ENCODE measurements around the gene RIN1. TPM values are rescaled to one million over a fixed set of nuclear protein-coding genes. Genes with fewer than 3 reads are reported as not detected.

Gene RIN1
- total RNA-seq, 1 experiment from 2014 or later, result 5.4 TPM

DNA sequence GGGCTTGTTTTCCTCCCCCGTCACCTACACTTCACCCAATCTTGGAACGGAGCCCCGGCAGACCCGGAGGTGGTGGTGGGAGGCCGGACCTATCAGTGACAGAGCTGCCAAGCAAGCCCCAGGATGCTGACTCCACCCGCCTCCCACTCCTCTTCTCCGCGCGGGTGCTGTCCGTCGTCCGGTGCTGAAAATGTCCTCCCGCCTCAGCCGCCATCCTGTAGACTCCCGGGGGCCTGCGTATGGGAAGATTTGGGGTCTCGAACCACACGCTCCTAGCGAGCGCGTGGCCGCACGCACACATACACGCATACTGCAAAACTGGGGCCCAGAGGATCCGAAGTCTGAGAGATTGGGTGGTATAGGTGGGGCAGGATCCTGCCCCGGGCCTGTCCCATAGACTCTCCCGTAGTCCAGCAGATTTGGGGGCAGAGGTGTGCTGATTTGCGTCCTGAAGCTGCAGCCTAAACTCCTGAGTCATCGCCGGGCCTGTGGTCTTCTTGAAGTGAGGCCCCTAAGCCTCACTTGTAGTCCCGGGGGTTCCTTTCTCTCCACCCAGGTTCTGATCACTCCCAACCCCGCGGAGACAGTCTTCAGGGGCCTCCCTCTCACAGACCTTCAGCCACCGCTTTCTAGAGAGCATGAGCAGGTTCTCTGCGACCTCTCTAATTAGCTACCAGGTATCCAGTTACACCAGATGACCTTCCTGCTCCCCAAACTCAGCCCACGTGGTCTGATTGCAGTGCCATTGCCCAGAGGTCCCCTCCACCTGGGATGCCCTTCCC is 46.5 kb downstream of the RIN1 start:
- Histone ChIP-seq H3K23me2 (ENCODE audit: insufficient read length, low read depth, low read length, poor library complexity, severe bottlenecking) (peaks cover 13% of the 10 kb centered on the region), H3K79me1 (ENCODE audit: insufficient read depth, low read depth, low read length, poor library complexity, severe bottlenecking) (no peaks in the 10 kb centered on the region), H3K27ac (ENCODE audit: insufficient read length, low read depth, low read length) (no peak overlapping the region), H3K23ac (ENCODE audit: insufficient read length, low read depth, low read length) (no peak overlapping the region), H3K4me2 (ENCODE audit: insufficient read depth, insufficient read length, low read length) (peak overlapping the region; percentile 62), H3K18ac (ENCODE audit: insufficient read length, low read depth, low read length) (no peak overlapping the region), H2BK20ac (ENCODE audit: low read depth, low read length, poor library complexity, severe bottlenecking) (no peak overlapping the region), H3K9ac (ENCODE audit: extremely low read depth, insufficient read length, low read length) (no peak overlapping the region), H2BK120ac (ENCODE audit: low read depth, low read length, poor library complexity, severe bottlenecking) (no peak overlapping the region), H2AK5ac (ENCODE audit: insufficient read length, low read length) (no peak overlapping the region), H3K4me1 (ENCODE audit: insufficient read depth, low read length) (peaks cover 6% of the 10 kb centered on the region), H3K4ac (ENCODE audit: low read depth, low read length) (no peak overlapping the region), H3K14ac (ENCODE audit: insufficient read depth, low read length) (no peak overlapping the region), H2BK12ac (ENCODE audit: insufficient read length, low read depth, low read length) (no peak overlapping the region), H4K91ac (ENCODE audit: insufficient read length, low read depth, low read length) (no peak overlapping the region), H3K9me3 (ENCODE audit: control insufficient read depth, low read depth, low read length) (no peaks in the 10 kb centered on the region), H4K8ac (replicated peaks; ENCODE audit: insufficient read length, low read depth, low read length) (no peak overlapping the region), H3K79me2 (ENCODE audit: insufficient read depth, low read length) (peaks cover 1% of the 10 kb centered on the region; the same call in 1 of the 2 replicates), H2AFZ (ENCODE audit: low read length) (no peak overlapping the region), H4K5ac (ENCODE audit: insufficient read length, low read depth, low read length) (no peak overlapping the region), H3K56ac (ENCODE audit: insufficient read length, low read depth, low read length) (no peak overlapping the region), H4K20me1 (ENCODE audit: control insufficient read depth, insufficient read depth, insufficient read length) (no peaks in the 10 kb centered on the region), H3K27me3 (ENCODE audit: insufficient read depth, low read length) (peaks cover 8% of the 10 kb centered on the region; the same call in 1 of the 2 replicates), H2BK15ac (ENCODE audit: low read depth, low read length) (no peak overlapping the region), H3T11ph (ENCODE audit: low read length) (no peak overlapping the region), H2BK5ac (ENCODE audit: insufficient read length, low read length) (no peak overlapping the region)
- peak overlapping the region; percentile 93 to 96 (median 95) for H3K27ac Mint-ChIP-seq
- TF ChIP-seq, protein P1, sequence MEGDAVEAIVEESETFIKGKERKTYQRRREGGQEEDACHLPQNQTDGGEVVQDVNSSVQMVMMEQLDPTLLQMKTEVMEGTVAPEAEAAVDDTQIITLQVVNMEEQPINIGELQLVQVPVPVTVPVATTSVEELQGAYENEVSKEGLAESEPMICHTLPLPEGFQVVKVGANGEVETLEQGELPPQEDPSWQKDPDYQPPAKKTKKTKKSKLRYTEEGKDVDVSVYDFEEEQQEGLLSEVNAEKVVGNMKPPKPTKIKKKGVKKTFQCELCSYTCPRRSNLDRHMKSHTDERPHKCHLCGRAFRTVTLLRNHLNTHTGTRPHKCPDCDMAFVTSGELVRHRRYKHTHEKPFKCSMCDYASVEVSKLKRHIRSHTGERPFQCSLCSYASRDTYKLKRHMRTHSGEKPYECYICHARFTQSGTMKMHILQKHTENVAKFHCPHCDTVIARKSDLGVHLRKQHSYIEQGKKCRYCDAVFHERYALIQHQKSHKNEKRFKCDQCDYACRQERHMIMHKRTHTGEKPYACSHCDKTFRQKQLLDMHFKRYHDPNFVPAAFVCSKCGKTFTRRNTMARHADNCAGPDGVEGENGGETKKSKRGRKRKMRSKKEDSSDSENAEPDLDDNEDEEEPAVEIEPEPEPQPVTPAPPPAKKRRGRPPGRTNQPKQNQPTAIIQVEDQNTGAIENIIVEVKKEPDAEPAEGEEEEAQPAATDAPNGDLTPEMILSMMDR (conservative IDR thresholded peaks at IDR 0.05), result no peak
- no CpG with 5 or more reads among the region's 36 CpGs for WGBS (ENCODE audit: extremely low coverage, insufficient read length, low lambda C conversion rate)
- peak; percentile 93 for DNase-seq
- H3K27me3 Mint-ChIP-seq (ENCODE audit: low read depth), result peaks cover 37% of the 10 kb centered on the region
- H3K4me3 Mint-ChIP-seq, result peak overlapping the region; percentile 86 to 91
- H3K36me3 Mint-ChIP-seq (ENCODE audit: insufficient read depth in 1 of 3, low read depth in 3 of 3), result peaks cover under 1 to 3% (median 2%) of the 10 kb centered on the region in 3 experiments; a peak in 6 of 7 replicates
- H3K4me1 Mint-ChIP-seq, result peaks cover 18 to 23% of the 10 kb centered on the region in 2 experiments
- H3K9me3 Mint-ChIP-seq, result no peaks in the 10 kb centered on the region; a peak in 1 of 5 replicates

Data from H9 (cell line).